Erythroblast (primary cell): ENCODE measurements around the gene TBX4.

Experiments
- GATA1 ChIP-seq: IDR thresholded peaks from 2 replicates; pipeline ENCODE4 v1.6.1; 2011; ENCODE audit warnings: low read depth, mild to moderate bottlenecking, control low read depth, low read length, moderate library complexity
- POLR2A ChIP-seq: IDR thresholded peaks from 2 replicates; pipeline ENCODE4 v1.6.1; 2011; ENCODE audit warnings: mild to moderate bottlenecking, low read length

DNA sequence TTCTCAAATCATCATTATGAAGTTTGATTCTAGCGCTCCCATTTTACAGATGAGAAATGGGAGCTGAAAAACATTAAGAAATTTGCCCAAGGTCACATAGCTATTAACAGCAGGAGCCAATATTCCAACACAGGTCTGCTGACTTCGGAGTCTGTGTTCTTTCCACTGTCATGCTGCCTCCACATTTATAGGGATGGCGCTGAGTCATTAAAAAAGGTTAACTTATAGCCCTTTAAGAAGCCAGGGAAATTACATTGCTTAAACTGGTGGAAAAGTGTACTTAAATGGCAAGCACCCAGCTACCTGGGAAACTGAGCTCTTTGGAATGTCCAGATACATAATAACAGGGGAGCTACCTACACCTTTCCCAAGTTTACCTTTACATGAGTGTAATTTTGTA, 65.0 kb downstream of the TBX4 start:
- TF ChIP-seq POLR2A (no peak), GATA1 (no peak)
